Measurements from ENCODE around the gene PDGFRB. TPM values are rescaled to one million over a fixed set of nuclear protein-coding genes. Genes with fewer than 3 reads are reported as not detected.

PDGFRB gene
- total and polyA plus RNA-seq, 2 of the 4 experiments (the other 2 are of a cell fraction): 108 to 124 TPM

GRCh38 chr5:150166037-150166649 is 10.5 kb upstream of the PDGFRB start:
- Histone ChIP-seq H3K56ac (ENCODE audit: extremely low read depth, insufficient read depth, low read length) (no peak overlapping the region), H4K91ac (ENCODE audit: insufficient read depth, low read depth, low read length) (no peak overlapping the region), H3K27me3 (ENCODE audit: control insufficient read depth, insufficient read depth, low read length) (peaks cover 24% of the 10 kb centered on the region), H3K23ac (ENCODE audit: low read depth, low read length) (no peak overlapping the region), H4K8ac (ENCODE audit: low read depth in 2 of 2, low read length in 2 of 2) (no peak overlapping the region), H2AK5ac (ENCODE audit: low read depth, low read length) (no peak overlapping the region), H4K5ac (ENCODE audit: low read depth, low read length) (no peak overlapping the region), H3K27ac (ENCODE audit: insufficient read depth, low read length) (no peak overlapping the region), H2BK20ac (ENCODE audit: low read depth, low read length) (no peak overlapping the region), H2AK9ac (replicated peaks; ENCODE audit: low read depth, low read length, poor library complexity) (no peak overlapping the region), H3K14ac (replicated peaks; ENCODE audit: low read depth, low read length) (no peak overlapping the region), H3K4me2 (ENCODE audit: low read depth, low read length) (no peak overlapping the region), H2BK120ac (ENCODE audit: low read depth, low read length) (no peak overlapping the region), H2AFZ (replicated peaks; ENCODE audit: low read length, poor library complexity) (no peak overlapping the region), H4K20me1 (ENCODE audit: insufficient read depth, low read length) (no peaks in the 10 kb centered on the region), H3K4me1 (ENCODE audit: control insufficient read depth, insufficient read depth, low read length) (peaks cover 6% of the 10 kb centered on the region; the same call in 1 of the 2 replicates), H3K4me3 (ENCODE audit: insufficient read depth, low read depth, low read length) (no peak overlapping the region), H3K36me3 (ENCODE audit: control insufficient read depth, insufficient read depth, low read length) (no peaks in the 10 kb centered on the region), H3K9ac (ENCODE audit: low read depth, low read length) (no peak overlapping the region), H3K9me1 (ENCODE audit: insufficient read depth, low read length) (0 out of 2 replicates have a peak, but pooled peaks cover 3% of the 10 kb centered on the region), H3K18ac (ENCODE audit: low read depth, low read length) (no peak overlapping the region), H3K79me1 (ENCODE audit: low read depth in 1 of 2, low read length in 2 of 2) (peaks cover 0 to 6% of the 10 kb centered on the region in 2 experiments; a peak in 1 of 4 replicates), H2BK5ac (ENCODE audit: low read depth, low read length, poor library complexity, severe bottlenecking) (no peak overlapping the region), H3K4ac (ENCODE audit: low read depth, low read length) (no peak overlapping the region), H3K9me3 (ENCODE audit: control insufficient read depth, insufficient read depth, low read length) (no peaks in the 10 kb centered on the region), H2BK15ac (ENCODE audit: low read depth, low read length) (no peak overlapping the region)
- POLR2A ChIA-PET (ENCODE audit: unreplicated experiment): no interaction called here
- TF ChIP-seq SMC3 (IDR thresholded peaks at IDR 0.05; ENCODE audit: low read depth, low read length): no peak
- TF ChIP-seq ELK1 (IDR thresholded peaks at IDR 0.05; ENCODE audit: borderline replicate concordance, low read depth, low read length): no peak
- TF ChIP-seq MAFK (IDR thresholded peaks at IDR 0.05; ENCODE audit: low read depth, low read length): no peak
- no peak for TF ChIP-seq MAZ (IDR thresholded peaks at IDR 0.05; ENCODE audit: borderline replicate concordance, low read depth, low read length)
- CTCF ChIA-PET: no interaction called here
- WGBS, 2 experiments (ENCODE audit: extremely low coverage in 2 of 2, insufficient read length in 1 of 2): 70% methylated on average over 12 of the region's 27 CpGs; no CpG with 5 or more reads in 1 of the 2 experiments
- dilution Hi-C loops (cut with HindIII; ENCODE audit: low sequenced_read_pairs, unreplicated experiment): no loop called here
- in situ Hi-C loops (cut with MboI; ENCODE audit: low sequenced_read_pairs): no loop called here
- BruUV-seq (replicated peaks): no TSS peak
- DNase-seq: no peak
- intact Hi-C loops (cut with micrococcal nuclease): no loop called here
- ATAC-seq (ENCODE audit: low read depth): no peak
